Neural cell (in vitro differentiated cells): ENCODE data around the gene SLC17A1.

Experiments used
- CTCF ChIP-seq: fragments of 450-650 bp; IDR thresholded peaks from 2 replicates; pipeline ENCODE4 v1.5.1; 2014; ENCODE audit warnings: antibody characterized with exemption, mild to moderate bottlenecking, moderate library complexity; ENCODE audit not compliant: poor library complexity, severe bottlenecking
- EP300 ChIP-seq: fragments of 450-650 bp; conservative IDR thresholded peaks from 2 replicates; pipeline ENCODE4 v1.6.1; 2014; ENCODE audit warnings: antibody characterized with exemption, mild to moderate bottlenecking, moderate library complexity; ENCODE audit not compliant: poor library complexity, severe bottlenecking
- EZH2 ChIP-seq: fragments of 200-600, 300-800 bp; shearing (Covaris generic), sonication (generic); IDR thresholded peaks from 2 replicates; pipeline ENCODE4 v1.6.1; 2014; ENCODE audit warnings: antibody characterized with exemption, low read length, borderline replicate concordance, mild to moderate bottlenecking; ENCODE audit not compliant: insufficient read depth, poor library complexity, severe bottlenecking
- MXI1 ChIP-seq: fragments of 450-650 bp; conservative IDR thresholded peaks from 2 replicates; pipeline ENCODE4 v1.6.1; 2014; ENCODE audit warnings: antibody characterized with exemption, mild to moderate bottlenecking; ENCODE audit not compliant: poor library complexity, severe bottlenecking
- POLR2AphosphoS5 ChIP-seq: IDR thresholded peaks from 2 replicates; pipeline ENCODE4 v1.6.1; 2012
- RAD21 ChIP-seq: fragments of 450-650 bp; conservative IDR thresholded peaks from 2 replicates; pipeline ENCODE4 v1.6.1; 2014; ENCODE audit warnings: antibody characterized with exemption, mild to moderate bottlenecking, moderate library complexity
- REST ChIP-seq: IDR thresholded peaks from 2 replicates; pipeline ENCODE4 v1.6.1; 2012; ENCODE audit warnings: borderline replicate concordance
- TAF1 ChIP-seq: IDR thresholded peaks from 2 replicates; pipeline ENCODE4 v1.6.1; 2012; ENCODE audit warnings: low read depth

GRCh38 chr6:25753079-25753478 lies 78.8 kb downstream of the SLC17A1 start:
- no peak for TF ChIP-seq CTCF
- no peak for TF ChIP-seq POLR2AphosphoS5
- no peak for TF ChIP-seq REST
- TF ChIP-seq EZH2: no peak
- no peak for TF ChIP-seq TAF1
- TF ChIP-seq RAD21: no peak
- no peak for TF ChIP-seq EP300
- TF ChIP-seq MXI1: no peak
